Sigmoid colon (tissue), 7 donors: Measurements from ENCODE around the gene GNG13. TPM values are rescaled to one million over a fixed set of nuclear protein-coding genes. Genes with fewer than 3 reads are reported as not detected.

Experiments used
- DNase-seq: peaks from one replicate; pipeline ENCODE4 v3.0.0-alpha.2; 2019
- H3K27ac ChIP-seq, 4 donors: fragments of 200-600 bp; sonication (generic); one replicate each; pipeline ENCODE4 v1.5.1; 2016 to 2019; ENCODE audit warnings: mild to moderate bottlenecking in 1 of 4
- H3K27me3 ChIP-seq, 3 donors: fragments of 200-600 bp; sonication (generic); one replicate each; pipeline ENCODE4 v1.5.1; 2019; ENCODE audit warnings: mild to moderate bottlenecking in 1 of 3
- H3K36me3 ChIP-seq, 4 donors: fragments of 200-600 bp; sonication (generic); one replicate each; pipeline ENCODE4 v1.5.1; 2016 to 2019
- H3K4me1 ChIP-seq, 4 donors: fragments of 200-600 bp; sonication (generic); one replicate each; pipeline ENCODE4 v1.5.1; 2017 to 2019
- H3K4me3 ChIP-seq, 4 donors: fragments of 200-600 bp; sonication (generic); one replicate each; pipeline ENCODE4 v1.5.1; 2017 to 2019; ENCODE audit warnings: mild to moderate bottlenecking in 2 of 4, moderate library complexity in 1 of 4
- H3K9me3 ChIP-seq, 4 donors: fragments of 200-600 bp in 3 of 4; sonication (generic) in 3 of 4; one replicate each; pipeline versions ENCODE4 v1.5.1 to v1.6.1; 2013 to 2019
- EP300 ChIP-seq, 4 donors: sonication (generic); formaldehyde crosslinking; IDR thresholded peaks; one replicate each; pipeline ENCODE4 v1.6.1; 2017; ENCODE audit warnings: antibody characterized with exemption in 4 of 4
- POLR2A ChIP-seq, 2 donors: fragments of 450-650 bp; IDR thresholded peaks; one replicate each; pipeline ENCODE4 v1.6.1; 2016; ENCODE audit warnings: antibody characterized with exemption in 2 of 2, mild to moderate bottlenecking in 2 of 2, moderate library complexity in 2 of 2
- POLR2AphosphoS5 ChIP-seq, 4 donors: sonication (generic); formaldehyde crosslinking; IDR thresholded peaks; one replicate each; pipeline ENCODE4 v1.6.1; 2017; ENCODE audit warnings: antibody characterized with exemption in 4 of 4
- WGBS, 2 donors: extraction: QIAGEN DNeasy Blood & Tissue Kit; methylation state at CpG; one replicate each; pipeline ENCODE4 v1.1.7; 2013; 5-methylcytosine and 5-hydroxymethylcytosine counted together
- intact Hi-C: fragments of 100-400 bp; cut with DNase I; formaldehyde crosslinking; loops from one replicate; pipeline ENCODE4 v1.15.1; 2023
- polyA plus RNA-seq, 3 donors: library from polyadenylated mRNA; stranded (reverse); fragments of 200-250 nt; gene quantifications; one replicate each; pipeline ENCODE4 v1.2.3, GENCODE V29; 2013
- total RNA-seq, 4 donors: library from RNA; depleted of rRNA; stranded (reverse); fragments of >200 nt; gene quantifications; one replicate each; pipeline ENCODE4 v1.1.0, GENCODE V29; 2016
- TF ChIP-seq, protein P1 (sequence below), 4 experiments: fragments of 450-650 bp in 3 of 4; fragments of 200-600 bp in 1 of 4; IDR thresholded peaks; one replicate each; pipeline ENCODE4 v1.5.1; 2016 to 2019; ENCODE audit warnings: antibody characterized with exemption in 4 of 4, mild to moderate bottlenecking in 3 of 4, moderate library complexity in 2 of 4
- donor health status: healthy with polysubstance abuse.
- donor health status: Bipolar disorder and iron deficiency.
- donor health status: healthy.

GNG13 gene
- total and polyA plus RNA-seq, 7 donors: 0.47 to 1.2 (median 0.92) TPM; not detected in 4

DNA sequence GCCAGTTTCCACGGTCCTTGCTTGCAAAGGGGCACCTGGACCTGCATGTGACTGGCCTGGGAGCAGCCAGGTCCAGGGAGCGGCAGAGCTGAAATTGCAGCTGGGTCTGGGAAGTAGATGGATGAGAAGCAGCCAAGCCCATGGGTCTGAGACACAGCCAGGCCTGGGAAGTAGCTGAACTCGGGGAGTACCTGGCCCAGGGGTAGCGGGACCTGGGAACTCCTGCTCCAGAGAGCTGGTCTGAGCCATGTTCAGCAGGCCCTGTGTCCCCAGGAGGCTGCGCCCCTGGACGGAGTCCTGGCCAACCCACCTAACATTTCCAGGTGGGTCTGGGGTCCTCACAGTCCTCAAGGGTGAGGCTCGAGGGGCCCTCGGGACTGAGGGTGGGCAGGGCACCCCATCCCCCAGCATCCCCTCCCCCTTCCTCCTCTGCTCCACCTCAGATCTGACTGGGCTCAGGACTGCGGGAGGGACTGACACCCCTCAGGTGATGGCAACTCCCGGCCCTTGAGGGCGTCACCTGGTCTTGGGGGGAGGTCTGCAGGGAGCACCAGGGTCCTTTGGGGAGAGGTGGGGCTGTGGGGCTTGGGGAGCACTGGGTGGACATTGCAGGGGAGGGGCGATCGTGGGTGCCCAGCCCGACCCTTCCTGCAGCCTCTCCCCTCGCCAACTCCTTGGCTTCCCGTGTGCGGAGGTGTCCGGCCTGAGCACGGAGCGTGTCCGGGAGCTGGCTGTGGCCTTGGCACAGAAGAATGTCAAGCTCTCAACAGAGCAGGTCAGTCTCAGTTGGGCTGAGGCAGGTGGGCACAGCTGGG lies 37.0 kb downstream of the GNG13 start:
- no peak for TF ChIP-seq EP300 (IDR thresholded peaks at IDR 0.05)
- 54 to 81% methylated on average over 21 of the region's 21 CpGs for WGBS, 2 donors
- H3K4me1 ChIP-seq: no peaks in the 10 kb centered on the region
- peaks cover 0 to 19% (median 0%) of the 10 kb centered on the region in 3 donors for H3K27me3 ChIP-seq
- no peak overlapping the region for H3K27ac ChIP-seq
- no peaks in the 10 kb centered on the region for H3K9me3 ChIP-seq
- intact Hi-C loops: no loop called here
- DNase-seq: no peak
- H3K36me3 ChIP-seq: no peaks in the 10 kb centered on the region
- no peak overlapping the region for H3K4me3 ChIP-seq

DNA sequence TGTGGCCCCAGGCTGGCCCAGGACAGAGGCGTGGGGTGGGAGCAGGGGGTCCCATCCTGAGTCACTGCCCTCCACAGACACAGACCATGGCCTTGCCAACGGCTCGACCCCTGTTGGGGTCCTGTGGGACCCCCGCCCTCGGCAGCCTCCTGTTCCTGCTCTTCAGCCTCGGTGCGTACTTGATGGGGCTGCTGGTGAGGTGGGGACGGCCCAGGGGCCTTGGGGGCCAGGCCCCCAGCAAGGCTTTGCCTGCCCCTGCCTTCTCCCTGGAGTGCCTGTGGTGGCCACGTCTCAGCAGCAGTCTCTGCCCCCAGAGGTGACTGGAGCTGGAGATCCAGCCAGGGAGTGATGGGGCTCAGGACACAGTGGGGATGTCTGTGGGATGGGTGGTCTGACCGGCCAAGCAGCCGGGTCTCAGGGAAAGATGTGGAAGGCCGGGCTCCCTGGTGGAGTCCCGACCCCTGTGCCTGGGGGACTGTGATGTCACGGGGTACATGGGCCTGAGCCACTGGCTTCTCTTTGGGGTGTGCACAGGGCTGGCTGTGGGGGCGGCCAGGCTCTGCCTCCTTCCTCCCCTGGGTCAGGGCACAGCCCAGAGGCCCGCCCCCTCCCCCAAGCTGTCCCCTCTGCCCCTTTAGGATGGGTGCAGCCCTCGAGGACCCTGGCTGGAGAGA lies 37.8 kb downstream of the GNG13 start:
- Histone ChIP-seq H3K27me3 (peaks cover 0 to 19% (median 0%) of the 10 kb centered on the region in 3 donors), H3K4me3 (no peak overlapping the region), H3K27ac (no peak overlapping the region), H3K4me1 (no peaks in the 10 kb centered on the region), H3K9me3 (no peaks in the 10 kb centered on the region), H3K36me3 (no peaks in the 10 kb centered on the region)
- DNase-seq: no peak
- 62 to 80% methylated on average over 17 of the region's 17 CpGs for WGBS, 2 donors
- intact Hi-C loops: no loop called here
- TF ChIP-seq, protein P1, sequence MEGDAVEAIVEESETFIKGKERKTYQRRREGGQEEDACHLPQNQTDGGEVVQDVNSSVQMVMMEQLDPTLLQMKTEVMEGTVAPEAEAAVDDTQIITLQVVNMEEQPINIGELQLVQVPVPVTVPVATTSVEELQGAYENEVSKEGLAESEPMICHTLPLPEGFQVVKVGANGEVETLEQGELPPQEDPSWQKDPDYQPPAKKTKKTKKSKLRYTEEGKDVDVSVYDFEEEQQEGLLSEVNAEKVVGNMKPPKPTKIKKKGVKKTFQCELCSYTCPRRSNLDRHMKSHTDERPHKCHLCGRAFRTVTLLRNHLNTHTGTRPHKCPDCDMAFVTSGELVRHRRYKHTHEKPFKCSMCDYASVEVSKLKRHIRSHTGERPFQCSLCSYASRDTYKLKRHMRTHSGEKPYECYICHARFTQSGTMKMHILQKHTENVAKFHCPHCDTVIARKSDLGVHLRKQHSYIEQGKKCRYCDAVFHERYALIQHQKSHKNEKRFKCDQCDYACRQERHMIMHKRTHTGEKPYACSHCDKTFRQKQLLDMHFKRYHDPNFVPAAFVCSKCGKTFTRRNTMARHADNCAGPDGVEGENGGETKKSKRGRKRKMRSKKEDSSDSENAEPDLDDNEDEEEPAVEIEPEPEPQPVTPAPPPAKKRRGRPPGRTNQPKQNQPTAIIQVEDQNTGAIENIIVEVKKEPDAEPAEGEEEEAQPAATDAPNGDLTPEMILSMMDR (IDR thresholded peaks at IDR 0.05): no peak
- no peak for TF ChIP-seq EP300 (IDR thresholded peaks at IDR 0.05)
- TF ChIP-seq POLR2A (IDR thresholded peaks at IDR 0.05): no peak
- no peak for TF ChIP-seq POLR2AphosphoS5 (IDR thresholded peaks at IDR 0.05)

- 26 to 63% methylated on average over 22 of the region's 22 CpGs for WGBS, 2 donors
- H3K27me3 ChIP-seq: peaks cover 0 to 19% (median 0%) of the 10 kb centered on the region in 3 donors
Observed at GRCh38 chr16:761625-762513, 38.7 kb downstream of the GNG13 start.

GRCh38 chr16:760545-761343 lies 39.8 kb downstream of the GNG13 start, which contains the start of gene MSLN:
Gene MSLN (plus strand): TSS chr16:760734. CDS start chr16:762681, 1,947 bp downstream.
- DNase-seq: no peak
- Histone ChIP-seq H3K4me3 (no peak within 1 kb of the TSS), H3K9me3 (peaks cover 0 to 1% (median 0%) of the 10 kb centered on the region in 4 donors), H3K27me3 (peaks cover 0 to 19% (median 0%) of the 10 kb centered on the region in 3 donors), H3K36me3 (no peaks in the 10 kb centered on the region), H3K27ac (no peak within 1 kb of the TSS), H3K4me1 (no peaks in the 10 kb centered on the region)
- TF ChIP-seq POLR2A (IDR thresholded peaks at IDR 0.05): no peak
- TF ChIP-seq EP300 (IDR thresholded peaks at IDR 0.05): no peak
- intact Hi-C loops: no loop called here
- 30 to 71% methylated on average over 37 of the region's 37 CpGs for WGBS, 2 donors

More at GRCh38 chr16:761625-762513, 38.7 kb downstream of the GNG13 start:
- intact Hi-C loops: no loop called here
- no peaks in the 10 kb centered on the region for H3K36me3 ChIP-seq
- no peak overlapping the region for H3K4me3 ChIP-seq
- no peaks in the 10 kb centered on the region for H3K4me1 ChIP-seq
- DNase-seq: no peak
- H3K27ac ChIP-seq: no peak overlapping the region
- H3K9me3 ChIP-seq: no peaks in the 10 kb centered on the region
- TF ChIP-seq POLR2A (IDR thresholded peaks at IDR 0.05): no peak
- TF ChIP-seq, protein P1 (IDR thresholded peaks at IDR 0.05): no peak
- no peak for TF ChIP-seq POLR2AphosphoS5 (IDR thresholded peaks at IDR 0.05)
- TF ChIP-seq EP300 (IDR thresholded peaks at IDR 0.05): no peak

GRCh38 chr16:760065-760464 lies 40.5 kb downstream of the GNG13 start:
- DNase-seq: no peak
- TF ChIP-seq, protein P1 (IDR thresholded peaks at IDR 0.05): no peak
- TF ChIP-seq POLR2AphosphoS5 (IDR thresholded peaks at IDR 0.05) (no peak), POLR2A (IDR thresholded peaks at IDR 0.05) (no peak), EP300 (IDR thresholded peaks at IDR 0.05) (no peak)
- 74 to 80% methylated on average over 15 of the region's 15 CpGs for WGBS, 2 donors
- H3K27ac ChIP-seq: no peak overlapping the region
- intact Hi-C loops: no loop called here
- H3K4me1 ChIP-seq: no peaks in the 10 kb centered on the region
- no peak overlapping the region for H3K4me3 ChIP-seq
- peaks cover 0 to 19% (median 0%) of the 10 kb centered on the region in 3 donors for H3K27me3 ChIP-seq
- peaks cover 0 to 1% (median 0%) of the 10 kb centered on the region in 4 donors for H3K9me3 ChIP-seq
- H3K36me3 ChIP-seq: no peaks in the 10 kb centered on the region
